Naive thymus-derived CD4-positive, alpha-beta T cell (primary cell): ENCODE measurements around the gene RERE. TPM values are rescaled to one million over a fixed set of nuclear protein-coding genes. Genes with fewer than 3 reads are reported as not detected.

Experiments used
- ATAC-seq: fragments of 150-1000 bp; cut with Tn5 transposase; 2 replicates; pipeline ENCODE4 v1.10.0; 2021; ENCODE audit warnings: mild to moderate bottlenecking, moderate library complexity
- CTCF ChIA-PET: fragments of 350-600 bp; sonication (Branson Sonifier 250); formaldehyde crosslinking; loops from one replicate; lab custom pipeline; 2021; ENCODE audit warnings: antibody characterized with exemption; lab: Charles Lee
- POLR2A ChIA-PET: fragments of 350-600 bp; sonication (Branson Sonifier 250); formaldehyde crosslinking; loops from one replicate; lab custom pipeline; 2021; ENCODE audit warnings: antibody characterized with exemption, inconsistent platforms; lab: Charles Lee
- DNase-seq, 9 donors: peaks; one replicate each; pipeline versions ENCODE4 v3.0.0 to v3.0.0-alpha.2; 2020 to 2022; ENCODE audit warnings: mixed read lengths in 1 of 9
- H3K27ac ChIP-seq: one replicate; pipeline ENCODE4 v1.7.0; 2013; ENCODE audit warnings: mild to moderate bottlenecking, low read depth, low read length, moderate library complexity
- H3K27me3 ChIP-seq, 2 donors: one replicate each; pipeline ENCODE4 v1.7.0; 2013; ENCODE audit warnings: low read length in 2 of 2, mild to moderate bottlenecking in 2 of 2, moderate library complexity in 2 of 2; ENCODE audit not compliant: control insufficient read depth in 2 of 2, insufficient read depth in 2 of 2
- H3K36me3 ChIP-seq, 3 experiments: 1 replicate in 2 of 3; 2 replicates in 1 of 3; pipeline ENCODE4 v1.7.0; 2013; ENCODE audit warnings: low read length in 3 of 3, mild to moderate bottlenecking in 3 of 3, moderate library complexity in 1 of 3; ENCODE audit not compliant: insufficient read depth in 3 of 3, control insufficient read depth in 2 of 3
- H3K4me1 ChIP-seq, 2 donors: one replicate each; pipeline ENCODE4 v1.7.0; 2013; ENCODE audit warnings: low read length in 2 of 2, mild to moderate bottlenecking in 2 of 2, moderate library complexity in 1 of 2; ENCODE audit not compliant: control insufficient read depth in 2 of 2, insufficient read depth in 2 of 2
- H3K4me3 ChIP-seq: 2 replicates; pipeline ENCODE4 v1.7.0; 2013; ENCODE audit warnings: mild to moderate bottlenecking, low read length
- H3K9me3 ChIP-seq, 3 experiments: 1 replicate in 2 of 3; 2 replicates in 1 of 3; pipeline ENCODE4 v1.7.0; 2013; ENCODE audit warnings: low read length in 3 of 3; ENCODE audit not compliant: control insufficient read depth in 2 of 3
- H3K27ac Mint-ChIP-seq, 9 donors: one replicate each; pipeline ENCODE4 v1.8.0; 2020 to 2022; ENCODE audit warnings: mixed read lengths in 9 of 9, mild to moderate bottlenecking in 8 of 9, moderate library complexity in 5 of 9, inconsistent platforms in 2 of 9
- H3K27me3 Mint-ChIP-seq, 5 donors: one replicate each; pipeline ENCODE4 v1.8.0; 2021 to 2022; ENCODE audit warnings: mixed read lengths in 5 of 5, mild to moderate bottlenecking in 1 of 5
- H3K36me3 Mint-ChIP-seq, 5 donors: one replicate each; pipeline ENCODE4 v1.8.0; 2020 to 2022; ENCODE audit warnings: mixed read lengths in 5 of 5, mild to moderate bottlenecking in 3 of 5, inconsistent platforms in 1 of 5
- H3K4me1 Mint-ChIP-seq, 7 donors: one replicate each; pipeline ENCODE4 v1.8.0; 2020 to 2022; ENCODE audit warnings: mixed read lengths in 7 of 7, mild to moderate bottlenecking in 3 of 7, inconsistent platforms in 1 of 7
- H3K4me3 Mint-ChIP-seq, 10 donors: one replicate each; pipeline ENCODE4 v1.8.0; 2020 to 2022; ENCODE audit warnings: mild to moderate bottlenecking in 10 of 10, mixed read lengths in 10 of 10, moderate library complexity in 6 of 10, inconsistent platforms in 2 of 10
- H3K9me3 Mint-ChIP-seq, 11 donors: one replicate each; pipeline ENCODE4 v1.8.0; 2020 to 2022; ENCODE audit warnings: mixed read lengths in 11 of 11, mild to moderate bottlenecking in 4 of 11, inconsistent platforms in 1 of 11, moderate library complexity in 1 of 11
- intact Hi-C, 2 donors: fragments of 100-400 bp; cut with micrococcal nuclease; formaldehyde crosslinking; loops; one replicate each; pipeline ENCODE4 v1.15.1; 2023
- polyA plus RNA-seq, 2 donors: library from polyadenylated mRNA; unstranded; fragments of 300-500 nt; fragmentation: Illumina TruSeq; gene quantifications; one replicate each; pipeline ENCODE4 v1.2.3, GENCODE V29; 2021
- total RNA-seq, 6 experiments: library from RNA in 5 of 6; stranded (reverse) in 5 of 6; gene quantifications; 1 replicate in 5 of 6; 2 replicates in 1 of 6; pipeline ENCODE4 v1.2.3 and lab custom pipeline; 2021 to 2026

RERE gene
- total and polyA plus RNA-seq, 7 experiments from 2014 or later = 7.3 to 114 (median 106) TPM

- Histone ChIP-seq H3K9me3 (no peaks in the 10 kb centered on the region), H3K4me1 (peaks cover 0 to 17% of the 10 kb centered on the region in 2 donors), H3K27me3 (no peaks in the 10 kb centered on the region), H3K36me3 (no peaks in the 10 kb centered on the region), H3K4me3 (no peak overlapping the region), H3K27ac (no peak overlapping the region)
- intact Hi-C loops = no loop called here
- H3K9me3 Mint-ChIP-seq = no peaks in the 10 kb centered on the region
- peak overlapping the region in 4 of 9 donors; percentile 26 to 59 (median 42) for H3K27ac Mint-ChIP-seq
- H3K27me3 Mint-ChIP-seq = no peaks in the 10 kb centered on the region
- CTCF ChIA-PET = no interaction called here
- ATAC-seq = no peak
- no peak overlapping the region for H3K4me3 Mint-ChIP-seq
- H3K4me1 Mint-ChIP-seq = peaks cover 15 to 62% (median 35%) of the 10 kb centered on the region in 7 donors
- H3K36me3 Mint-ChIP-seq = peaks cover 0 to 22% (median 8%) of the 10 kb centered on the region in 5 donors
- no peak for DNase-seq
- POLR2A ChIA-PET = interaction anchor here (0.7 to 2.9 kb wide), 3 partner anchors 10 to 17 kb away, joined by 4 to 11 read pairs (median 4); no protein-coding TSS in a partner anchor
These were observed 280.9 kb downstream of the RERE start for GRCh38 chr1:8536515-8536914.

- Histone ChIP-seq H3K4me3 (no peak overlapping the region), H3K9me3 (no peaks in the 10 kb centered on the region), H3K36me3 (no peaks in the 10 kb centered on the region), H3K27me3 (no peaks in the 10 kb centered on the region), H3K4me1 (peaks cover 0 to 17% of the 10 kb centered on the region in 2 donors), H3K27ac (no peak overlapping the region)
- intact Hi-C loops = loop anchor here in 1 of 2 donors (1.0 kb wide), 1 partner anchor 9 kb away; no protein-coding TSS in a partner anchor
- H3K27me3 Mint-ChIP-seq = no peaks in the 10 kb centered on the region
- POLR2A ChIA-PET = interaction anchor here (1.2 to 2.2 kb wide), 2 partner anchors 9 to 138 kb away, joined by 6 to 7 read pairs; no protein-coding TSS in a partner anchor
- DNase-seq (no peak), ATAC-seq (no peak)
- CTCF ChIA-PET = interaction anchor here (0.6 to 1.8 kb wide), 4 partner anchors 39 to 126 kb away, joined by 3 to 8 read pairs (median 6); no protein-coding TSS in a partner anchor
- H3K4me3 Mint-ChIP-seq = peak overlapping the region in 8 of 10 donors; percentile 49 to 87 (median 82)
- peaks cover 9 to 43% (median 24%) of the 10 kb centered on the region in 7 donors for H3K4me1 Mint-ChIP-seq
- no peaks in the 10 kb centered on the region for H3K9me3 Mint-ChIP-seq
- peaks cover 0 to 12% (median 4%) of the 10 kb centered on the region in 5 donors for H3K36me3 Mint-ChIP-seq
- peak overlapping the region; percentile 90 to 97 (median 95) for H3K27ac Mint-ChIP-seq
These were observed 283.5 kb downstream of the RERE start for GRCh38 chr1:8533907-8534306.

GRCh38 chr1:8533124-8533523, 284.3 kb downstream of the RERE start:
- Histone ChIP-seq H3K27ac (peak overlapping the region; percentile 62), H3K27me3 (no peaks in the 10 kb centered on the region), H3K36me3 (no peaks in the 10 kb centered on the region), H3K4me3 (peak overlapping the region; percentile 20), H3K9me3 (no peaks in the 10 kb centered on the region), H3K4me1 (peaks cover 0 to 17% of the 10 kb centered on the region in 2 donors)
- peak overlapping the region; percentile 49 to 87 (median 80) for H3K4me3 Mint-ChIP-seq
- CTCF ChIA-PET = interaction anchor here (0.6 to 1.8 kb wide), 3 partner anchors 38 to 125 kb away, joined by 4 to 8 read pairs (median 7); no protein-coding TSS in a partner anchor
- POLR2A ChIA-PET = interaction anchor here (0.6 to 2.2 kb wide), 7 partner anchors 8 to 251 kb away, joined by 3 to 8 read pairs (median 4); no protein-coding TSS in a partner anchor
- H3K27ac Mint-ChIP-seq = peak overlapping the region; percentile 90 to 97 (median 95)
- no peaks in the 10 kb centered on the region for H3K9me3 Mint-ChIP-seq
- intact Hi-C loops = loop anchor here in 1 of 2 donors (1.0 kb wide), 1 partner anchor 8 kb away; no protein-coding TSS in a partner anchor
- H3K27me3 Mint-ChIP-seq = no peaks in the 10 kb centered on the region
- peaks cover 0 to 13% (median 4%) of the 10 kb centered on the region in 5 donors for H3K36me3 Mint-ChIP-seq
- DNase-seq (peak in 3 of 9 donors; percentile 24 to 41 (median 32)), ATAC-seq (peak; percentile 64)
- peaks cover 9 to 42% (median 29%) of the 10 kb centered on the region in 7 donors for H3K4me1 Mint-ChIP-seq

GRCh38 chr1:8529901-8530300, 287.5 kb downstream of the RERE start:
- Mint-ChIP-seq H3K9me3 (no peaks in the 10 kb centered on the region), H3K4me3 (no peak overlapping the region), H3K27ac (peak overlapping the region in 5 of 9 donors; percentile 30 to 74 (median 69)), H3K27me3 (no peaks in the 10 kb centered on the region), H3K4me1 (peaks cover 16 to 42% (median 34%) of the 10 kb centered on the region in 7 donors), H3K36me3 (peaks cover 0 to 11% (median 0%) of the 10 kb centered on the region in 5 donors)
- intact Hi-C loops = loop anchor here (5.0 to 10.0 kb wide), 5 partner anchors 53 to 745 kb away; partner anchors contain the start of genes ERRFI1 (in 1 of the 2) and PER3 (in 1 of the 2)
- ATAC-seq (no peak), DNase-seq (no peak)
- POLR2A ChIA-PET = no interaction called here
- Histone ChIP-seq H3K36me3 (no peaks in the 10 kb centered on the region), H3K27ac (no peak overlapping the region), H3K4me1 (peaks cover 2 to 23% of the 10 kb centered on the region in 2 donors), H3K27me3 (no peaks in the 10 kb centered on the region), H3K4me3 (no peak overlapping the region), H3K9me3 (no peaks in the 10 kb centered on the region)
- CTCF ChIA-PET = no interaction called here

- peak overlapping the region in 2 of 9 donors; percentile 67 to 92 for H3K27ac Mint-ChIP-seq
- no peak overlapping the region for H3K4me3 ChIP-seq
- no peaks in the 10 kb centered on the region for H3K27me3 Mint-ChIP-seq
- no peaks in the 10 kb centered on the region for H3K9me3 Mint-ChIP-seq
- H3K36me3 Mint-ChIP-seq = peaks cover 4 to 15% (median 8%) of the 10 kb centered on the region in 5 donors
- ATAC-seq (no peak), DNase-seq (no peak)
- no peaks in the 10 kb centered on the region for H3K27me3 ChIP-seq
- no peak overlapping the region for H3K4me3 Mint-ChIP-seq
- ChIA-PET CTCF (no interaction called here), POLR2A (no interaction called here)
- H3K4me1 Mint-ChIP-seq = peaks cover 8 to 42% (median 20%) of the 10 kb centered on the region in 7 donors
- no peaks in the 10 kb centered on the region for H3K9me3 ChIP-seq
- peaks cover 12 to 29% of the 10 kb centered on the region in 2 donors for H3K4me1 ChIP-seq
- intact Hi-C loops = loop anchor here (5.0 to 10.0 kb wide), 5 partner anchors 51 to 743 kb away; partner anchors contain the start of genes ERRFI1 (in 1 of the 2) and PER3 (in 1 of the 2)
- peak overlapping the region; percentile 95 for H3K27ac ChIP-seq
- no peaks in the 10 kb centered on the region for H3K36me3 ChIP-seq
These were observed 289.5 kb downstream of the RERE start for GRCh38 chr1:8527941-8528340.

GRCh38 chr1:8525558-8526275, 291.7 kb downstream of the RERE start:
- ChIA-PET CTCF (interaction anchor here (0.6 to 1.9 kb wide), 11 partner anchors 9 to 323 kb away, joined by 3 to 8 read pairs (median 4); no protein-coding TSS in a partner anchor), POLR2A (interaction anchor here (0.6 to 2.6 kb wide), 25 partner anchors 8 to 352 kb away, joined by 3 to 30 read pairs (median 5); partner anchors contain the start of genes ENO1 and RERE)
- Mint-ChIP-seq H3K4me1 (peaks cover 22 to 57% (median 35%) of the 10 kb centered on the region in 7 donors), H3K27ac (no peak overlapping the region), H3K36me3 (peaks cover 4 to 21% (median 13%) of the 10 kb centered on the region in 5 donors), H3K9me3 (no peaks in the 10 kb centered on the region), H3K27me3 (no peaks in the 10 kb centered on the region), H3K4me3 (no peak overlapping the region)
- Histone ChIP-seq H3K27ac (peak overlapping the region; percentile 95), H3K4me1 (peaks cover 12 to 30% of the 10 kb centered on the region in 2 donors), H3K36me3 (no peaks in the 10 kb centered on the region), H3K4me3 (peak overlapping the region; percentile 60), H3K9me3 (no peaks in the 10 kb centered on the region), H3K27me3 (no peaks in the 10 kb centered on the region)
- peak; percentile 31 to 95 (median 88) for DNase-seq
- ATAC-seq = peak; percentile 96
- intact Hi-C loops = loop anchor here (1.0 to 10.0 kb wide), 11 partner anchors 8 to 741 kb away; partner anchors contain the start of genes ERRFI1 (in 1 of the 2) and PER3 (in 1 of the 2)
